Neural progenitor cell (in vitro differentiated cells): ENCODE data around the gene ERCC6L. TPM values are rescaled to one million over a fixed set of nuclear protein-coding genes. Genes with fewer than 3 reads are reported as not detected.

Source experiments
- DNase-seq: peaks from one replicate; pipeline ENCODE4 v3.0.0-alpha.2; 2016; ENCODE audit warnings: low spot score
- H2AFZ ChIP-seq: fragments of 200-600 bp; sonication (generic); replicated peaks from 2 replicates; pipeline ENCODE4 v1.6.1; 2016; ENCODE audit warnings: antibody characterized with exemption
- H3F3A ChIP-seq: fragments of 200-600 bp; sonication (generic); 2 replicates; pipeline ENCODE4 v1.6.1; 2016; ENCODE audit warnings: antibody characterized with exemption, low read depth
- H3K27ac ChIP-seq: fragments of 200-600 bp; sonication (generic); 2 replicates; pipeline ENCODE4 v1.5.1; 2016; ENCODE audit warnings: mild to moderate bottlenecking
- H3K27me3 ChIP-seq: fragments of 200-600 bp; sonication (generic); 2 replicates; pipeline ENCODE4 v1.6.1; 2016; ENCODE audit warnings: mild to moderate bottlenecking, moderate library complexity
- H3K36me3 ChIP-seq: fragments of 200-600 bp; sonication (generic); 2 replicates; pipeline ENCODE4 v1.5.1; 2016
- H3K4me1 ChIP-seq: fragments of 200-600 bp; sonication (generic); 2 replicates; pipeline ENCODE4 v1.6.1; 2016; ENCODE audit warnings: mixed run types
- H3K4me2 ChIP-seq: fragments of 200-600 bp; sonication (generic); 2 replicates; pipeline ENCODE4 v1.6.1; 2016
- H3K4me3 ChIP-seq: fragments of 200-600 bp; sonication (generic); 2 replicates; pipeline ENCODE4 v1.5.1; 2016
- H3K79me2 ChIP-seq: fragments of 200-600 bp; sonication (generic); 2 replicates; pipeline ENCODE4 v1.6.1; 2016; ENCODE audit warnings: low read depth
- H3K9ac ChIP-seq: fragments of 200-600 bp; sonication (generic); 2 replicates; pipeline ENCODE4 v1.6.1; 2016
- H3K9me3 ChIP-seq: fragments of 200-600 bp; sonication (generic); 2 replicates; pipeline ENCODE4 v1.5.1; 2016; ENCODE audit warnings: low read depth
- H4K20me1 ChIP-seq: fragments of 200-600 bp; sonication (generic); 2 replicates; pipeline ENCODE4 v1.6.1; 2016; ENCODE audit warnings: low read depth
- H3K27ac Mint-ChIP-seq: 3 replicates; pipeline ENCODE4 v1.8.0; 2021; ENCODE audit warnings: mixed read lengths
- H3K27me3 Mint-ChIP-seq: 2 replicates; pipeline ENCODE4 v1.8.0; 2022; ENCODE audit warnings: low read depth, mild to moderate bottlenecking, inconsistent platforms, moderate library complexity, mixed read lengths; ENCODE audit not compliant: insufficient read depth
- H3K36me3 Mint-ChIP-seq: 3 replicates; pipeline ENCODE4 v1.8.0; 2021; ENCODE audit warnings: mixed read lengths
- H3K4me1 Mint-ChIP-seq: 3 replicates; pipeline ENCODE4 v1.8.0; 2021; ENCODE audit warnings: mixed read lengths
- H3K4me3 Mint-ChIP-seq: 3 replicates; pipeline ENCODE4 v1.8.0; 2021; ENCODE audit warnings: mild to moderate bottlenecking, moderate library complexity, mixed read lengths
- H3K9me3 Mint-ChIP-seq: 3 replicates; pipeline ENCODE4 v1.8.0; 2020; ENCODE audit warnings: mixed read lengths
- CTCF ChIP-seq: fragments of 200-600 bp; sonication (generic); IDR thresholded peaks from 2 replicates; pipeline ENCODE4 v1.5.1; 2017; ENCODE audit warnings: antibody characterized with exemption, mild to moderate bottlenecking
- EZH2 ChIP-seq: fragments of 200-600 bp; sonication (generic); IDR thresholded peaks from 2 replicates; pipeline ENCODE4 v1.6.1; 2017; ENCODE audit warnings: antibody characterized with exemption, mild to moderate bottlenecking, moderate library complexity
- EZH2phosphoT487 ChIP-seq: fragments of 200-600 bp; sonication (generic); IDR thresholded peaks from 2 replicates; pipeline ENCODE4 v1.6.1; 2017; ENCODE audit warnings: antibody characterized with exemption
- total RNA-seq: library from RNA; depleted of rRNA; stranded (reverse); fragments of >200 nt; gene quantifications from 2 replicates; pipeline ENCODE4 v1.2.3, GENCODE V29; 2015; ENCODE audit warnings: low replicate concordance

Gene ERCC6L
- total RNA-seq, 1 donor from 2014 or later = 34.5 TPM

DNA sequence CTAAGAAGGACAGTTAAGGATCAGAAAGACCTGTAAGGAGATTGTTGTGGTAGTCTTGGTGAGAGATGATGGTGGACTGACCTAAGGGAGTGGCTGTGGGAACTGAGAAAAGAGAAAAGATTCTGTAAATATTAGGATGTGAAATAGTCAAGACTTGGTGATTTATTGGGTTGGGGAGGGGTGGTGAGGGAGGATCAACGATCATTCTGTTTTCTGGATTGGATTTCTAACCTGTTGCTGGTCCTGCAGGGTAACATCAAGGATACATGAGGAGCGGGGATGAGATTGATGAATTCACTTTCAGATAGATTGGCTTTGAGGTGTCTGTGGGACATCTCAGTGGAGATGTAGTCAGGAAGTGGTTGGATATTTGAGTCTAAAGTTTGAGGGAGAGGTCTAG lies 55.9 kb downstream of the ERCC6L start:
- Mint-ChIP-seq H3K27ac (no peak overlapping the region), H3K4me1 (peaks cover 5% of the 10 kb centered on the region), H3K36me3 (peaks cover 4% of the 10 kb centered on the region), H3K4me3 (no peak overlapping the region), H3K27me3 (no peaks in the 10 kb centered on the region), H3K9me3 (peaks cover 6% of the 10 kb centered on the region)
- Histone ChIP-seq H3K79me2 (peaks cover 21% of the 10 kb centered on the region), H3K27me3 (no peaks in the 10 kb centered on the region), H4K20me1 (no peaks in the 10 kb centered on the region), H2AFZ (no peak overlapping the region), H3K4me3 (peak overlapping the region; percentile 90), H3K9ac (no peak overlapping the region), H3F3A (peaks cover 7% of the 10 kb centered on the region), H3K4me2 (peak overlapping the region; percentile 81), H3K9me3 (no peaks in the 10 kb centered on the region), H3K36me3 (no peaks in the 10 kb centered on the region), H3K27ac (no peak overlapping the region), H3K4me1 (peaks cover 4% of the 10 kb centered on the region)
- DNase-seq = no peak
- TF ChIP-seq EZH2 = no peak

GRCh38 chrX:72181178-72182125 lies 57.4 kb downstream of the ERCC6L start, which contains the start of gene PIN4:
Gene PIN4 (plus strand): TSS chrX:72181757. CDS start chrX:72181786, 29 bp downstream.
- Mint-ChIP-seq H3K9me3 (peaks cover 16% of the 10 kb centered on the region), H3K4me3 (no peak within 1 kb of the TSS), H3K36me3 (peaks cover 4% of the 10 kb centered on the region), H3K27me3 (no peaks in the 10 kb centered on the region), H3K27ac (no peak within 1 kb of the TSS), H3K4me1 (peaks cover 5% of the 10 kb centered on the region)
- Histone ChIP-seq H3K9me3 (peaks cover 3% of the 10 kb centered on the region), H2AFZ (no peak within 1 kb of the TSS), H3K79me2 (peaks cover 21% of the 10 kb centered on the region), H3K27me3 (no peaks in the 10 kb centered on the region), H3K27ac (peak within 1 kb of the TSS; percentile 86), H3K9ac (peak within 1 kb of the TSS; percentile 80), H3K4me3 (peak within 1 kb of the TSS; percentile 90), H3K36me3 (no peaks in the 10 kb centered on the region), H3K4me2 (peak within 1 kb of the TSS; percentile 81), H3F3A (peaks cover 7% of the 10 kb centered on the region), H3K4me1 (peaks cover 4% of the 10 kb centered on the region), H4K20me1 (no peaks in the 10 kb centered on the region)
- TF ChIP-seq EZH2phosphoT487 (no peak), EZH2 (no peak), CTCF (no peak)
- DNase-seq = peak; percentile 94

- no peak overlapping the region for H3K27ac ChIP-seq
Observed at GRCh38 chrX:72180539-72180938, 58.3 kb downstream of the ERCC6L start.

More at GRCh38 chrX:72180539-72180938, 58.3 kb downstream of the ERCC6L start:
- H3K4me1 Mint-ChIP-seq = peaks cover 5% of the 10 kb centered on the region
- no peaks in the 10 kb centered on the region for H3K27me3 Mint-ChIP-seq
- Histone ChIP-seq H3K9me3 (peaks cover 3% of the 10 kb centered on the region), H4K20me1 (no peaks in the 10 kb centered on the region), H3K27me3 (no peaks in the 10 kb centered on the region), H3K4me3 (peak overlapping the region; percentile 90), H2AFZ (no peak overlapping the region), H3K79me2 (peaks cover 21% of the 10 kb centered on the region), H3K36me3 (no peaks in the 10 kb centered on the region), H3K4me2 (peak overlapping the region; percentile 50), H3F3A (peaks cover 7% of the 10 kb centered on the region), H3K9ac (no peak overlapping the region), H3K4me1 (peaks cover 4% of the 10 kb centered on the region)
- H3K9me3 Mint-ChIP-seq = peaks cover 21% of the 10 kb centered on the region
- TF ChIP-seq EZH2phosphoT487 (no peak), EZH2 (no peak), CTCF (no peak)
- H3K36me3 Mint-ChIP-seq = peaks cover 2% of the 10 kb centered on the region
- H3K27ac Mint-ChIP-seq = peak overlapping the region; percentile 80
- H3K4me3 Mint-ChIP-seq = peak overlapping the region; percentile 49
- no peak for DNase-seq
